ENCODE measurements around the gene CCR7. TPM values are rescaled to one million over a fixed set of nuclear protein-coding genes. Genes with fewer than 3 reads are reported as not detected.

Gene CCR7
- total and polyA plus RNA-seq, 2 of the 13 experiments (the other 11 are each of a cell fraction or from before 2014, with no cell fraction given): 0.04 to 0.53 TPM

DNA sequence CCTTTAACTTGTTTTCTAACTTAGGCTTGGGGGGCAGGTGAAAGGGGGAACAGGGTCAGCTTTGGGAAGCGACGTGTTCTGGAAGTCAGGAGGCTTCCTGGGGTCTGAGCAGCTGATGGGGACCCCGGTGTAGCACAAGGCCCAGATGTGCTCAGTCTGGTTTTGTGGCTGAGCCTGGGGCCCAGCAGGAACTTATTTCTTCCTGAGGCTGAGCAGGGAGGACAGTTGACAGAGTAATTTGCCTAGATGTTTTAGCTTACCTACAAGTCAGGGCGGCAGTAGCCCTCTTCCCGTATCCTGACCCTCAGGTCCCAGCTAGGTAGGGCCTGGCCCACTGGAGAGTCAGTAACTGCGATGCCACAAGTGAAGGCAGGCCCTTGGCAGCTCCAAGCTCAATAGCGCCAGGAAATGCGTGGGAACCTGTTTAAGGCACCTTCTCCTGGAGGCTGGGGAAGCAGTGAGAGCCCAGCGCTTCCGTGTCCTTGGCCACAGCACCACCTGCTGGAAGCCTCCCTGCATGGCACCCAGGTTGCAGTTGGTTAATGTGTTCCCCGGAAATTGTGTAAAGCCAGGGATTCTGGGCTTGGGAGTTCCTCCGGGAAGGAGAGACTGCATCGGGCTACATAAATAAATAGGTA, 5.2 kb downstream of the CCR7 start (continued):
- TF ChIP-seq, protein P1, sequence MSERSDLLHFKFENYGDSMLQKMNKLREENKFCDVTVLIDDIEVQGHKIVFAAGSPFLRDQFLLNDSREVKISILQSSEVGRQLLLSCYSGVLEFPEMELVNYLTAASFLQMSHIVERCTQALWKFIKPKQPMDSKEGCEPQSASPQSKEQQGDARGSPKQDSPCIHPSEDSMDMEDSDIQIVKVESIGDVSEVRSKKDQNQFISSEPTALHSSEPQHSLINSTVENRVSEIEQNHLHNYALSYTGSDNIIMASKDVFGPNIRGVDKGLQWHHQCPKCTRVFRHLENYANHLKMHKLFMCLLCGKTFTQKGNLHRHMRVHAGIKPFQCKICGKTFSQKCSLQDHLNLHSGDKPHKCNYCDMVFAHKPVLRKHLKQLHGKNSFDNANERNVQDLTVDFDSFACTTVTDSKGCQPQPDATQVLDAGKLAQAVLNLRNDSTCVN (CRISPR knock-in tag; IDR thresholded peaks at IDR 0.05; ENCODE audit: borderline replicate concordance): peak; percentile 86
- TF ChIP-seq, protein P2, sequence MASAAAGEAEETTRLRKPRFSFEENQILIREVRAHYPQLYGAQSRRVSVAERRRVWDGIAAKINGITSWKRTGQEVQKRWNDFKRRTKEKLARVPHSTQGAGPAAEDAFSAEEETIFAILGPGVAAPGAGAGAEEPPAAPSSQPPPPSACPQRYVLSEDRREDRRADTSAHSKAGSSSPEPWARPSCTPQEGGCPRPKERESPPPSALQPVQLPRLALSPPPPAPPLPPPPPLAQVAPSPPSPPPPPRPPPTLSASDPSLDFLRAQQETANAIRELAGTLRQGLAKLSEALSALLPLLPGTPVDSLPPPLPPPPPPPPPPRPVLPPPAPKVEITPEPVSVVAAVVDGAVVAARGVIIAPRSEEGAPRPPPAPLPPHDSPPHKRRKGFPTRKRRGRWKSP (CRISPR knock-in tag; IDR thresholded peaks at IDR 0.05): peak; percentile 93
- TF ChIP-seq ZNF737 (CRISPR knock-in tag; IDR thresholded peaks at IDR 0.05; ENCODE audit: borderline replicate concordance): no peak
- TF ChIP-seq, protein P3, sequence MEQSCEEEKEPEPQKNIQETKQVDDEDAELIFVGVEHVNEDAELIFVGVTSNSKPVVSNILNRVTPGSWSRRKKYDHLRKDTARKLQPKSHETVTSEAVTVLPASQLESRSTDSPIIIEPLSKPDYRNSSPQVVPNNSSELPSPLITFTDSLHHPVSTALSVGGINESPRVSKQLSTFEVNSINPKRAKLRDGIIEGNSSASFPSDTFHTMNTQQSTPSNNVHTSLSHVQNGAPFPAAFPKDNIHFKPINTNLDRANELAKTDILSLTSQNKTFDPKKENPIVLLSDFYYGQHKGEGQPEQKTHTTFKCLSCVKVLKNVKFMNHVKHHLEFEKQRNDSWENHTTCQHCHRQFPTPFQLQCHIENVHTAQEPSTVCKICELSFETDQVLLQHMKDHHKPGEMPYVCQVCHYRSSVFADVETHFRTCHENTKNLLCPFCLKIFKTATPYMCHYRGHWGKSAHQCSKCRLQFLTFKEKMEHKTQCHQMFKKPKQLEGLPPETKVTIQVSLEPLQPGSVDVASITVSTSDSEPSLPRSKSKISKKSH (CRISPR knock-in tag; IDR thresholded peaks at IDR 0.05; ENCODE audit: borderline replicate concordance): peak; percentile 75
- TF ChIP-seq MXD4 (CRISPR knock-in tag; IDR thresholded peaks at IDR 0.05): peak; percentile 88; the same call in 1 of the 2 replicates
- no peak for TF ChIP-seq CAMTA2 (CRISPR knock-in tag; IDR thresholded peaks at IDR 0.05; ENCODE audit: borderline replicate concordance)
- TF ChIP-seq, protein P4, sequence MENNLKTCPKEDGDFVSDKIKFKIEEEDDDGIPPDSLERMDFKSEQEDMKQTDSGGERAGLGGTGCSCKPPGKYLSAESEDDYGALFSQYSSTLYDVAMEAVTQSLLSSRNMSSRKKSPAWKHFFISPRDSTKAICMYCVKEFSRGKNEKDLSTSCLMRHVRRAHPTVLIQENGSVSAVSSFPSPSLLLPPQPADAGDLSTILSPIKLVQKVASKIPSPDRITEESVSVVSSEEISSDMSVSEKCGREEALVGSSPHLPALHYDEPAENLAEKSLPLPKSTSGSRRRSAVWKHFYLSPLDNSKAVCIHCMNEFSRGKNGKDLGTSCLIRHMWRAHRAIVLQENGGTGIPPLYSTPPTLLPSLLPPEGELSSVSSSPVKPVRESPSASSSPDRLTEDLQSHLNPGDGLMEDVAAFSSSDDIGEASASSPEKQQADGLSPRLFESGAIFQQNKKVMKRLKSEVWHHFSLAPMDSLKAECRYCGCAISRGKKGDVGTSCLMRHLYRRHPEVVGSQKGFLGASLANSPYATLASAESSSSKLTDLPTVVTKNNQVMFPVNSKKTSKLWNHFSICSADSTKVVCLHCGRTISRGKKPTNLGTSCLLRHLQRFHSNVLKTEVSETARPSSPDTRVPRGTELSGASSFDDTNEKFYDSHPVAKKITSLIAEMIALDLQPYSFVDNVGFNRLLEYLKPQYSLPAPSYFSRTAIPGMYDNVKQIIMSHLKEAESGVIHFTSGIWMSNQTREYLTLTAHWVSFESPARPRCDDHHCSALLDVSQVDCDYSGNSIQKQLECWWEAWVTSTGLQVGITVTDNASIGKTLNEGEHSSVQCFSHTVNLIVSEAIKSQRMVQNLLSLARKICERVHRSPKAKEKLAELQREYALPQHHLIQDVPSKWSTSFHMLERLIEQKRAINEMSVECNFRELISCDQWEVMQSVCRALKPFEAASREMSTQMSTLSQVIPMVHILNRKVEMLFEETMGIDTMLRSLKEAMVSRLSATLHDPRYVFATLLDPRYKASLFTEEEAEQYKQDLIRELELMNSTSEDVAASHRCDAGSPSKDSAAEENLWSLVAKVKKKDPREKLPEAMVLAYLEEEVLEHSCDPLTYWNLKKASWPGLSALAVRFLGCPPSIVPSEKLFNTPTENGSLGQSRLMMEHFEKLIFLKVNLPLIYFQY (CRISPR knock-in tag; IDR thresholded peaks at IDR 0.05; ENCODE audit: borderline replicate concordance): peak; percentile 83
- peak; percentile 47; the same call in 1 of the 2 replicates for TF ChIP-seq GABPA (IDR thresholded peaks at IDR 0.05; ENCODE audit: low read depth, low read length)
- peak; percentile 87 for TF ChIP-seq GABPA (CRISPR knock-in tag; IDR thresholded peaks at IDR 0.05; ENCODE audit: low read depth)
- peak; percentile 47; the same call in 1 of the 2 replicates for TF ChIP-seq ZNF3 (CRISPR knock-in tag; IDR thresholded peaks at IDR 0.05)
- peak; percentile 71 for TF ChIP-seq ZNF331 (CRISPR knock-in tag; IDR thresholded peaks at IDR 0.05)
- TF ChIP-seq, protein P5, sequence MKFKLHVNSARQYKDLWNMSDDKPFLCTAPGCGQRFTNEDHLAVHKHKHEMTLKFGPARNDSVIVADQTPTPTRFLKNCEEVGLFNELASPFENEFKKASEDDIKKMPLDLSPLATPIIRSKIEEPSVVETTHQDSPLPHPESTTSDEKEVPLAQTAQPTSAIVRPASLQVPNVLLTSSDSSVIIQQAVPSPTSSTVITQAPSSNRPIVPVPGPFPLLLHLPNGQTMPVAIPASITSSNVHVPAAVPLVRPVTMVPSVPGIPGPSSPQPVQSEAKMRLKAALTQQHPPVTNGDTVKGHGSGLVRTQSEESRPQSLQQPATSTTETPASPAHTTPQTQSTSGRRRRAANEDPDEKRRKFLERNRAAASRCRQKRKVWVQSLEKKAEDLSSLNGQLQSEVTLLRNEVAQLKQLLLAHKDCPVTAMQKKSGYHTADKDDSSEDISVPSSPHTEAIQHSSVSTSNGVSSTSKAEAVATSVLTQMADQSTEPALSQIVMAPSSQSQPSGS (CRISPR knock-in tag; IDR thresholded peaks at IDR 0.05): peak; percentile 76; the same call in 1 of the 2 replicates
- peak; percentile 44; the same call in 1 of the 2 replicates for TF ChIP-seq ZMYM3 (CRISPR knock-in tag; IDR thresholded peaks at IDR 0.05)
- peak; percentile 58; the same call in 1 of the 2 replicates for TF ChIP-seq HMG20A (CRISPR knock-in tag; IDR thresholded peaks at IDR 0.05; ENCODE audit: borderline replicate concordance)
- TF ChIP-seq TOPORS (CRISPR knock-in tag; IDR thresholded peaks at IDR 0.05): 0 out of 2 replicates have a peak, but pooled peaks have one; percentile 36
- peak; percentile 61; the same call in 1 of the 2 replicates for TF ChIP-seq PHF20 (CRISPR knock-in tag; IDR thresholded peaks at IDR 0.05)
- TF ChIP-seq FOXM1 (CRISPR knock-in tag; IDR thresholded peaks at IDR 0.05): no peak
- peak; percentile 55; the same call in 1 of the 2 replicates for TF ChIP-seq ZNF12 (CRISPR knock-in tag; IDR thresholded peaks at IDR 0.05)
- no peak for TF ChIP-seq SETDB1 (CRISPR knock-in tag; IDR thresholded peaks at IDR 0.05; ENCODE audit: borderline replicate concordance)
- peak; percentile 87 for TF ChIP-seq JARID2 (CRISPR knock-in tag; IDR thresholded peaks at IDR 0.05; ENCODE audit: insufficient replicate concordance)
